Measurements from ENCODE around the gene PLPP4. TPM values are rescaled to one million over a fixed set of nuclear protein-coding genes. Genes with fewer than 3 reads are reported as not detected.

The PLPP4 gene
- total and polyA plus RNA-seq, 2 donors from 2014 or later, result 6.4 to 11.2 TPM

DNA sequence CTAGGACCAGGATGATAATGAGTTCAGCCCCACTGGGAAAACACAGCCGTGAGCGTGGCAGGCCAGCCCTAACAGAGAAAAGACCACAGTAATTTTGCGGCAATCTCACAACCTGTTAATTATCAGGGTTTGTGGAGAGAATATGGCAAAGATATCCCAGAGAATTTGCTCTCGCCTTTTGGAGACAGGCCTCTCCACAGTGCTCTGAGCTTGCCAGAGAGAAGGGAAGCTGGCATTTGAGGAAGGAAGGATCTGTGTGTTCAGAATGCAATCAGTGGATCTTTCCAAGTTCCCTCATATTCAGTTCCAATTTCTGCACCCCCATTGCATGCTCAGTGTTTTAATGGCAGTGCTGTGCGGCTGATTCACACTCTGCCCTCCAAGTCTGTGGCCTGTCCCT lies 60.2 kb downstream of the PLPP4 start:
- Histone ChIP-seq H3K4me3 (ENCODE audit: low read length in 3 of 3) (no peak overlapping the region), H3K27me3 (ENCODE audit: control insufficient read depth, insufficient read depth, low read length) (no peaks in the 10 kb centered on the region), H3K9me3 (ENCODE audit: control insufficient read depth in 2 of 3, insufficient read depth in 1 of 3, low read length in 3 of 3) (no peaks in the 10 kb centered on the region), H3K36me3 (ENCODE audit: control insufficient read depth in 2 of 3, insufficient read depth in 3 of 3, low read length in 3 of 3) (no peaks in the 10 kb centered on the region), H3K4me1 (ENCODE audit: control insufficient read depth in 2 of 3, insufficient read depth in 2 of 3, low read depth in 1 of 3, low read length in 3 of 3) (no peaks in the 10 kb centered on the region), H3K9ac (ENCODE audit: low read length in 3 of 3) (no peak overlapping the region), H3K27ac (ENCODE audit: low read depth in 2 of 2, low read length in 2 of 2) (no peak overlapping the region)
- no peak for DNase-seq
- FAIRE-seq, result no peak
- TF ChIP-seq, protein P1, sequence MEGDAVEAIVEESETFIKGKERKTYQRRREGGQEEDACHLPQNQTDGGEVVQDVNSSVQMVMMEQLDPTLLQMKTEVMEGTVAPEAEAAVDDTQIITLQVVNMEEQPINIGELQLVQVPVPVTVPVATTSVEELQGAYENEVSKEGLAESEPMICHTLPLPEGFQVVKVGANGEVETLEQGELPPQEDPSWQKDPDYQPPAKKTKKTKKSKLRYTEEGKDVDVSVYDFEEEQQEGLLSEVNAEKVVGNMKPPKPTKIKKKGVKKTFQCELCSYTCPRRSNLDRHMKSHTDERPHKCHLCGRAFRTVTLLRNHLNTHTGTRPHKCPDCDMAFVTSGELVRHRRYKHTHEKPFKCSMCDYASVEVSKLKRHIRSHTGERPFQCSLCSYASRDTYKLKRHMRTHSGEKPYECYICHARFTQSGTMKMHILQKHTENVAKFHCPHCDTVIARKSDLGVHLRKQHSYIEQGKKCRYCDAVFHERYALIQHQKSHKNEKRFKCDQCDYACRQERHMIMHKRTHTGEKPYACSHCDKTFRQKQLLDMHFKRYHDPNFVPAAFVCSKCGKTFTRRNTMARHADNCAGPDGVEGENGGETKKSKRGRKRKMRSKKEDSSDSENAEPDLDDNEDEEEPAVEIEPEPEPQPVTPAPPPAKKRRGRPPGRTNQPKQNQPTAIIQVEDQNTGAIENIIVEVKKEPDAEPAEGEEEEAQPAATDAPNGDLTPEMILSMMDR (IDR thresholded peaks at IDR 0.05; ENCODE audit: borderline replicate concordance, extremely low read depth, insufficient read depth), result no peak
- intact Hi-C loops (cut with DNase I), result no loop called here

DNA sequence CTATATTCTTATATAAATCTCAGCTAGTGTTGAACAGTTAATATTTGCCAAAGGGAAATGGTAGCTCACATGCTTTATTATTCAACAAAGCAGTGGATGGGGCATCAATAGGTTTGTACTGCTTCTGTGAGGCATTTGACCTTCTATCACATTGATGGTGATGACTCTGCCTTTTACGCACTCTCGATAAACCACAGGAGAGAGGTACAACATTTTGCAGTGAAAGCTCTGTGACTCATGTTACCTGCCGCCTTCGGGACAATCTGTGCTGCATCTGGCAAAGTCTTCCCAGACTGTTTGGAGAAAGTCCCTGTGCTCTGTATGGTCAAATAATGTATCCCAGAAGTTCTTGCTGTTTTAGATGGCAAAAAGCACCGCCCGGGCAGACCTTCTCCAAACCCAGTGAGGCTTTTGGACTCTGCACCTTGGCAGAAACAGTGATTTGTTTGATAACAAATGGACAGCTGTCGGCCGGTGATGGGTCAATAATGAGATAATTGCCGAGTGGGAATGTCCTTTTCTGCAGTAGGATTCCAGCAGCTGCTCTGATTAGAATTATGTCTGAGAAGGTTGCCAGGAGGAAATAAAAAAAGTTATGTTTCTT lies 61.0 kb downstream of the PLPP4 start:
- no peaks in the 10 kb centered on the region for H3K4me1 ChIP-seq (ENCODE audit: control insufficient read depth in 2 of 3, insufficient read depth in 2 of 3, low read depth in 1 of 3, low read length in 3 of 3)
- H3K4me3 ChIP-seq (ENCODE audit: low read length in 3 of 3), result no peak overlapping the region
- H3K27me3 ChIP-seq (ENCODE audit: control insufficient read depth, insufficient read depth, low read length), result no peaks in the 10 kb centered on the region
- H3K9ac ChIP-seq (ENCODE audit: low read length in 3 of 3), result no peak overlapping the region
- FAIRE-seq, result no peak
- H3K9me3 ChIP-seq (ENCODE audit: control insufficient read depth in 2 of 3, insufficient read depth in 1 of 3, low read length in 3 of 3), result no peaks in the 10 kb centered on the region
- TF ChIP-seq, protein P1 (IDR thresholded peaks at IDR 0.05; ENCODE audit: borderline replicate concordance, extremely low read depth, insufficient read depth), result no peak
- H3K36me3 ChIP-seq (ENCODE audit: control insufficient read depth in 2 of 3, insufficient read depth in 3 of 3, low read length in 3 of 3), result no peaks in the 10 kb centered on the region
- H3K27ac ChIP-seq (ENCODE audit: low read depth in 2 of 2, low read length in 2 of 2), result no peak overlapping the region
- intact Hi-C loops (cut with DNase I), result no loop called here
- DNase-seq, result no peak

DNA sequence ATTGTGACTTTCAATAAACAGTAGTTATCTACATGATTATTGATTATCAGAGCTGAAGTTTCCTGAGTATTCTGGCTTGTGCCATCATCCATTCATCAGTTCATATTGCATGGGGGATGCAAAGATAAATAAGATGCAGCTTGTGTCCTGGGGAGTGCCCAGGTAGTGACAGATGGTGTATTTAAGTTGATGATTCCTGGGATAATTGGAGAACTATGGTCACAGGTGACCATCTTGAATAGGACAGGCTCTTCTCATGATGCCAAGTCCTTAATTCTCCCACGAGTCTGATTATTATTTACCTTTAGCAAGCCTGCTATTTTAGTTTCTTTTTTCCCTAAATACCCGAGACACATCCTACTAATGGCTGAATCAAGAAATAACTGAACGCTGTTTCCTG lies 64.9 kb downstream of the PLPP4 start:
- H3K36me3 ChIP-seq (ENCODE audit: control insufficient read depth in 2 of 3, insufficient read depth in 3 of 3, low read length in 3 of 3), result no peaks in the 10 kb centered on the region
- FAIRE-seq, result no peak
- TF ChIP-seq, protein P1 (IDR thresholded peaks at IDR 0.05; ENCODE audit: borderline replicate concordance, extremely low read depth, insufficient read depth), result no peak
- no peak overlapping the region for H3K27ac ChIP-seq (ENCODE audit: low read depth in 2 of 2, low read length in 2 of 2)
- no peak overlapping the region for H3K9ac ChIP-seq (ENCODE audit: low read length in 3 of 3)
- no peaks in the 10 kb centered on the region for H3K27me3 ChIP-seq (ENCODE audit: control insufficient read depth, insufficient read depth, low read length)
- no peak overlapping the region for H3K4me3 ChIP-seq (ENCODE audit: low read length in 3 of 3)
- no peak for DNase-seq
- no peaks in the 10 kb centered on the region for H3K9me3 ChIP-seq (ENCODE audit: control insufficient read depth in 2 of 3, insufficient read depth in 1 of 3, low read length in 3 of 3)
- H3K4me1 ChIP-seq (ENCODE audit: control insufficient read depth in 2 of 3, insufficient read depth in 2 of 3, low read depth in 1 of 3, low read length in 3 of 3), result no peaks in the 10 kb centered on the region
- intact Hi-C loops (cut with DNase I), result no loop called here

DNA sequence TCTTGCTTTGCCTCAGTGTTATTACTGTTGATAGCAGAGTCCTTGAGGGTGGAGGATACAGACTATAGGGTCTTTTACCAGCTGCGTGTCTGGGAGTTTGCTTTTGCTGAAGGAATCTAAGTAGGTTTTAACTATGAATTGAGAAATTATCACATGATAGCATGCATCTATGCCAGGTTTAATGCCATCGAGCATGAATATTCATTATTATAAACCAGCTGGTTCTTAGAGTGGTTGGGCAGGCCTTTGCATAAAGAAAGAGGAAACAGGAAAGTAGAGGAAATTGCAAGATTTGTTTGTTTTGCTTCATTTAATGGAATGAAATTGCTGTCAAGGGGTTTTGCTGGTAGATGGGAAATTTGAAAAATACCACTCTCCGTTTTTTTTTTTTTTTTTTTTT lies 70.7 kb downstream of the PLPP4 start:
- no peak for FAIRE-seq
- no peak for DNase-seq
- Histone ChIP-seq H3K27ac (ENCODE audit: low read depth in 2 of 2, low read length in 2 of 2) (no peak overlapping the region), H3K27me3 (ENCODE audit: control insufficient read depth, insufficient read depth, low read length) (no peaks in the 10 kb centered on the region), H3K36me3 (ENCODE audit: control insufficient read depth in 2 of 3, insufficient read depth in 3 of 3, low read length in 3 of 3) (no peaks in the 10 kb centered on the region), H3K4me3 (ENCODE audit: low read length in 3 of 3) (no peak overlapping the region), H3K9me3 (ENCODE audit: control insufficient read depth in 2 of 3, insufficient read depth in 1 of 3, low read length in 3 of 3) (no peaks in the 10 kb centered on the region), H3K9ac (ENCODE audit: low read length in 3 of 3) (no peak overlapping the region), H3K4me1 (ENCODE audit: control insufficient read depth in 2 of 3, insufficient read depth in 2 of 3, low read depth in 1 of 3, low read length in 3 of 3) (no peaks in the 10 kb centered on the region)
- TF ChIP-seq, protein P1 (IDR thresholded peaks at IDR 0.05; ENCODE audit: borderline replicate concordance, extremely low read depth, insufficient read depth), result no peak
- intact Hi-C loops (cut with DNase I), result no loop called here

All from kidney (tissue), 14 donors.